Adipose tissue (tissue), 3 donors: ENCODE measurements around the gene ESYT2. TPM values are rescaled to one million over a fixed set of nuclear protein-coding genes. Genes with fewer than 3 reads are reported as not detected.
"Not testable (repeated sequence)": the region's sequence is repeated elsewhere in the genome, so short reads cannot be mapped to it uniquely, and the experiment has no call there.

Experiments
- H3K27ac ChIP-seq: one replicate; pipeline ENCODE4 v1.5.1; 2013; ENCODE audit warnings: low read depth, low read length
- WGBS, 3 donors: extraction: QIAGEN DNeasy Blood & Tissue Kit; methylation state at CpG; one replicate each; pipeline ENCODE4 v1.1.7; 2013; 5-methylcytosine and 5-hydroxymethylcytosine counted together
- polyA plus RNA-seq, 3 donors: library from polyadenylated mRNA; stranded (reverse); fragments of 200-250 nt; gene quantifications; one replicate each; pipeline ENCODE4 v1.2.3, GENCODE V29; 2013
- donor health status: healthy with polysubstance abuse.
- donor health status: Bipolar disorder and iron deficiency.
- donor health status: healthy.

The ESYT2 gene
- polyA plus RNA-seq, 3 donors = 22.0 to 37.9 (median 22.1) TPM

GRCh38 chr7:158724658-158725505 is 104.4 kb downstream of the ESYT2 start:
- 90 to 93% (median 93%) methylated on average over 21 of the region's 21 CpGs for WGBS, 3 donors
- no peak overlapping the region for H3K27ac ChIP-seq

DNA sequence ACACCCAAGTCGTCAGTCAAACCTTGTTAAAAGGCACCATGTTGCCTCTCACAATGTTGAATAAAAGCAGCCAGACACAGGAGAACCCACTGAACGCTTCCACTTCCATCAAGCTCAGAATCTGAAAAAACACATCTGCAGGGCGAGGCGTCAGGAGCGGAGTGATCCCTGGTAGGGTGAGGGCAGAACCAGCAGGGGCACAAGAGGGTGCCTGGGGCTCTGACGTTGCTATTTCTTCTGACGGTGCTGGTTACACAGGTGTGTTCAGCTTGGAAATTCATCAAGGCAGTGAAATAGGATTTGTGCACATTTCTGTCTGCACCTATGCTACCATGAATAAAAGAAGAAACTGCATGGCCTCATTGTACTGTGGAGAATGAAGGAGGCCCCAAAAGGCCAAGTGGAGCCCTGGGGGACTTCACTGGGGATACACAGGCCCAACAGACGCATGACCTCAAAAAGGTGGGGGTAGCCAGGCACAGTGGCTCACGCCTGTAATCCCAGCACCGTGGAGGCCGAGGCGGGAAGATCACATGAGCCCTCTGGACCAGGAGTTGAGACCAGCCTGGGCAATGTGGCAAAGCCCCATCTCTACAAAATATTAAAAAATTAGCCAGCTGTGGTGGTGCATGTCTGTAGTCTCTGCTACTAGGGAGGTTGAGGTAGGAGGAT is 105.5 kb downstream of the ESYT2 start:
- 83 to 91% (median 91%) methylated on average over 12 of the region's 12 CpGs for WGBS, 3 donors

DNA sequence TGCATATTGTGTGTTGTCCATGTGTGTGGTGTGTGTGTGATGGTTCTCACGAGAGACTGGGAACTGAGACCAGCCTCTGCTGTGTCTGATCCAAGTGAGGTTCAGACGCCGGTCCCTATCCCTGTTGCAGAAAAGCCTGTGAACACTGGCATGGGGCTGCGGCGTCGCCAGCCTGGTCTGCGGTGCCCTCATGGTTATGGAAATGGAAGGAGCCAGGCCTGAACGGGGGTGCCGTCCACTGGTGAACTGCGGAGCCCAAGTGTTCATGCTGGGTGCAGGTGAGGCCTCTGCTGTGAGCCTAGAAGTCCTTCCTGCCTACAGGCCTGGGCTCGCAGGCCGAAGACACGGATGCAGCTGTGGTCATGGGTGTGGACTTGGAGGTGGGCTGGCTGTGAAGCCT is 106.0 kb downstream of the ESYT2 start:
- WGBS, 3 donors = 91 to 94% (median 94%) methylated on average over 13 of the region's 13 CpGs
- no peak overlapping the region for H3K27ac ChIP-seq

More for the DNA sequence above, 105.5 kb downstream of the ESYT2 start:
- H3K27ac ChIP-seq = no peak overlapping the region

DNA sequence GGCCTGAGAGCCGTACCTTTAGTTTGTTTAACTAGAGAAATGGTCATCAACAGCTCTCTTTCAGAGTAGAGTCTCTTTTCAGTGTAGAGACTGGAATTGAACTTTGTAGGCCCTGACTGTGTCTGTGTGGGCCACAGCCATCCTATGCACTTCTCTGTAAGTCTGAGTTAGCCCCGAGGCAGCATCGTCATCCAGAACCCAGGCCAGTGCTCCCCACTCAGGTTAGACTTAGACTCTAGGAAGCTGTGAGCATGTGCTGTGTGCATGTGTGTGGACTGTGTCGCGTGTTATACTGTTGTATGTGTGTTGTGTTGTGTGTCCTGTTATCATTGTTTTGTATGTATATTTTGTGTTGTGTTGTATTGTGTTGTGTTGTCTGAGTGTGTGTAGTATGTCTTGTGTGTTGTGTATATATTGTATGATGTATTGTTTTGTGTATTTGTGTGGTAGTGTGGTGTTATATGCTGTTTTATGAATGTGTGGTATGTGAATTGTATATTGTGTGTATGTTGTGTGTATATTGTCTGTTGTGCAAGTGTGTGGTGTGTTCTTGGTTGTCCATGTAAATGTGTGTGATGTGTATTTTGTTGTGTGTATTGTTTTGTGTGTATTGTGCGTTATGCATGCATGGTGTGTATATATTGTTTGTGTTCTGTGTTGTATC is 106.6 kb downstream of the ESYT2 start:
- H3K27ac ChIP-seq = no peak overlapping the region
- WGBS, 3 donors = 89 to 93% (median 90%) methylated on average over 6 of the region's 6 CpGs

- H3K27ac ChIP-seq = no peak overlapping the region
- 56 to 80% (median 61%) methylated on average over 9 of the region's 9 CpGs for WGBS, 3 donors
These were observed 109.2 kb downstream of the ESYT2 start for GRCh38 chr7:158720112-158720511.

DNA sequence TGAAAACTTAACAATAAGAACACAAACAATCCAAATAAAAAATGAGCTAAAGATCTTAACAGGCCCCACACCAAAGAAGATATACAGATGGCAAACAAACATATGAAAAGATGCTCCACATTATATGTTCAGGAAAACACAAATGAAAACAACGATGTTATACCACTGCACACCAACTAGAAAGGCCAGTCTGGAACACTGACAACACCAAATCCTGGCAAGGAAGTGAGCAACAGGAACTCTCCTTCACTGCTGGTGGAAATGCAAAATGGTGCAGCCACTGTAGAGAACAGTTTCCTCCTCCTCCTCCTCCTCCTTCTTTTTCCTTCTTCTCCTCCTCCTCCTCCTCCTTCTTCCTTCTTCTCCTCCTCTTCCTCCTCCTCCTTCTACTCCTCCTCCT is 112.5 kb downstream of the ESYT2 start:
- WGBS, 3 donors = 67 to 86% (median 77%) methylated on average over 1 of the region's 1 CpG
- no peak overlapping the region for H3K27ac ChIP-seq

GRCh38 chr7:158710651-158711102 is 118.6 kb downstream of the ESYT2 start:
- H3K27ac ChIP-seq = no peak overlapping the region
- WGBS, 3 donors = 58 to 79% (median 73%) methylated on average over 7 of the region's 7 CpGs

- H3K27ac ChIP-seq = no peak overlapping the region
- 55 to 78% (median 68%) methylated on average over 4 of the region's 4 CpGs for WGBS, 3 donors
These were observed 121.7 kb downstream of the ESYT2 start for GRCh38 chr7:158707610-158708009.

- 94 to 98% (median 97%) methylated on average over 29 of the region's 29 CpGs for WGBS, 3 donors
- H3K27ac ChIP-seq = no peak overlapping the region
These were observed 122.4 kb downstream of the ESYT2 start for GRCh38 chr7:158706710-158707590.

DNA sequence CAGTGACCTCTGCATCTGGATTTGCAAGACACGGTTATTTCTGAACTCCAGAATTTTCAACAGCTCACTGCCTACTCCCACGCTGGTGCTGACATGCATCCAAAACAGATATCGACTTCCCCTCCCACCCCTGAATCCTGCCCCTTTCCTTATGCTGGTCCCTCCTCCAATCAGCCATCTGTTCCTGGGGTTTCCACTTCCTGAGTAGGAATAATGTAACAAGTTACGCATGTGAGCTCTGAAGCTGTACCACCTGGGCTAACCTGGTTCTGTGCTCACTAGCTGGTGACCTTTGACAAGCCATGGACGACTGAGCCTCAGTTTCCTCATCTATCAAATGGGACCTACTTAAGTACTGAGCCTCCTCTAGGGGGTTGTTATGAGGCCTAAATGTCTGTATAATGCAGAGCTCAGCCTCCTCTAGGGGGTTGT is 123.0 kb downstream of the ESYT2 start:
- no peak overlapping the region for H3K27ac ChIP-seq
- WGBS, 3 donors = 63 to 77% (median 65%) methylated on average over 5 of the region's 5 CpGs

- H3K27ac ChIP-seq = peak overlapping the region; percentile 95
- WGBS, 3 donors = 5 to 8% (median 6%) methylated on average over 22 of the region's 22 CpGs
These were observed 124.0 kb downstream of the ESYT2 start for GRCh38 chr7:158705234-158705850.

GRCh38 chr7:158704524-158705233 is 124.6 kb downstream of the ESYT2 start, which contains the start of gene NCAPG2:
NCAPG2 (minus strand) TSS chr7:158704804; CDS start chr7:158701899, 2,905 bp downstream.
- WGBS, 3 donors = 0 to 1% (median 0%) methylated on average over 56 to 78 of the region's 78 CpGs
- H3K27ac ChIP-seq = peak within 1 kb of the TSS; percentile 95

DNA sequence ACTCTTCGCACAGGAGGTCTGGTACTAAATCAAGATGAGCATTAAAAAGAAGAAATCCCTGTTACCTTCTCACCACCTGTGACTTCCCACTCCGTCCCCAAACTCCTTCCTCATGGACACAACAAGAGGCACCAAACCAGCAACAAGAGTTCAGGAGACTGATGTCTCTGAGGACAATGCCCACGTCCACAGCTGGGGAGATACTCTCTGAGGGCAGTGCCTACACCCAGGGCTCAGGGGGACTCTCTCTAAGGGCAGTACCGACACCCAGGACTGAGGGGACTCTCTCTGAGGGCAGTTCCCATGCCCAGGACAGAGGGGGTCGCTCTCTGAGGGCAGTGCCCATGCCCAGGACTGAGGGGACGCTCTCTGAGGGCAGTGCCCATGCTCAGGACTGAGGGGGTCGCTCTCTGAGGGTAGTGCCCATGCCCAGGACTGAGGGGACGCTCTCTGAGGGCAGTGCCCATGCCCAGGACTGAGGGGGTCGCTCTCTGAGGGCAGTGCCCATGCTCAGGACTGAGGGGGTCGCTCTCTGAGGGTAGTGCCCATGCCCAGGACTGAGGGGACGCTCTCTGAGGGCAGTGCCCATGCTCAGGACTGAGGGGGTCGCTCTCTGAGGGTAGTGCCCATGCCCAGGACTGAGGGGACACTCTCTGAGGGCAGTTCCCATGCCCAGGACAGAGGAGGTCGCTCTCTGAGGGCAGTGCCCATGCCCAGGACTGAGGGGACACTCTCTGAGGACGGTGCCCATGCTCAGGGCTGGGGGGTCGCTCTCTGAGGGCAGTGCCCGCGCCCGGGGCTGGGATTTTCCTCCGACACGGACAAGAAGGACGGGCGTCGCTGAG is 125.4 kb downstream of the ESYT2 start:
- 15 to 21% (median 16%) methylated on average over 20 to 23 of the region's 23 CpGs for WGBS, 3 donors
- H3K27ac ChIP-seq = not testable (repeated sequence)

DNA sequence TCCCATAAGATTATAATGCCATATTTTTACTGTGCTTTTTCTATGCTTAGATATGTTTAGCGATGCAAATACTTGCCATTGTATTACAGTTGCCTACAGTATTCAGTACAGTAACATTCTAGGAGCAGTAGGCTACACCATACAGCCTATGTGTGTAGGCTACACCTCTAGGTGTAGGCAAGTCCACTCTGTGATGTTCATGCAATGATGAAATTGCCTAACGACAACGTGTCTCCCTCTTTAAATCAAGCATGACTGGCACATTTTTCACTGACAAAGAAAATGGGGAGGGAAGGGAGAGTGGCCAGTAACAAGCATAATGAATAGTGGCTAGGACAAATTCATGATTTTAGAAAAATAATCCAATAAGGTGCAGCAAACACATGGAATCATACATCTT is 126.4 kb downstream of the ESYT2 start:
- 42 to 52% (median 46%) methylated on average over 3 of the region's 3 CpGs for whole genome bisulfite sequencing, 3 donors
- no peak overlapping the region for H3K27ac ChIP-seq

DNA sequence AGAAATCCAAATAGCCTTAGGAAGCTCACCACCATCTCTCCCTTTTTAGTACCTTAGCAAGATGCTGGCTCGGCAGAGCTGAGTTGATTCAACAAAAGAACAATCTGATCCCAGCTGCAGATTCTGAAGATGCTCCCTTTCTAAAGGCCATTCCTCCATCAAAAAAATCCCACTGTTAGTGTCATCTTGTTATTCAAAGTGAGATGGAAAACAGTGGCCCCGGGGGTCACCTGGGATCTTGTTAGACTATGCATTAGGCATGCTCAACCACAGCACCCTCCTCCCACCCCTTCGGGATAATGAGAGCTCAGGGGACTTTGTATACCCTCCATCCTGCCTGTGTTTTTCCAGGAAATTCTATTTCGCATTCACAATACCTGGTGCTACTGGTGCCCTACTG is 127.1 kb downstream of the ESYT2 start:
- WGBS, 3 donors = 62 to 65% (median 64%) methylated on average over 4 of the region's 4 CpGs
- no peak overlapping the region for H3K27ac ChIP-seq

GRCh38 chr7:158700008-158700407 is 129.3 kb downstream of the ESYT2 start:
- no peak overlapping the region for H3K27ac ChIP-seq
- 91 to 93% (median 92%) methylated on average over 5 of the region's 5 CpGs for WGBS, 3 donors
